Activated CD8-positive, alpha-beta T cell treated with anti-CD3 and anti-CD28 coated beads for 36 hours (primary cell): ENCODE data around the gene PNMA6A. TPM values are rescaled to one million over a fixed set of nuclear protein-coding genes. Genes with fewer than 3 reads are reported as not detected.
"Not testable (repeated sequence)": the region's sequence is repeated elsewhere in the genome, so short reads cannot be mapped to it uniquely, and the experiment has no call there.

ENCODE experiments used
- ATAC-seq: fragments of 200-7000 bp; cut with Tn5 transposase; one replicate; pipeline ENCODE4 v1.10.0; 2021; ENCODE audit warnings: mild to moderate bottlenecking, moderate library complexity
- CTCF ChIA-PET: fragments of 350-600 bp; sonication (Branson Sonifier 250); formaldehyde crosslinking; loops from one replicate; lab custom pipeline; 2021; ENCODE audit warnings: antibody characterized with exemption; lab: Charles Lee
- POLR2A ChIA-PET: fragments of 350-600 bp; sonication (Branson Sonifier 250); formaldehyde crosslinking; loops from one replicate; lab custom pipeline; 2021; ENCODE audit warnings: antibody characterized with exemption; lab: Charles Lee
- DNase-seq: peaks from one replicate; pipeline ENCODE4 v3.0.0-alpha.2; 2020
- H3K27ac Mint-ChIP-seq: one replicate; pipeline ENCODE4 v1.8.0; 2021; ENCODE audit warnings: mild to moderate bottlenecking, mixed read lengths
- H3K27me3 Mint-ChIP-seq: one replicate; pipeline ENCODE4 v1.8.0; 2021; ENCODE audit warnings: mixed read lengths
- H3K36me3 Mint-ChIP-seq: one replicate; pipeline ENCODE4 v1.8.0; 2021; ENCODE audit warnings: low read depth, mixed read lengths
- H3K4me1 Mint-ChIP-seq: one replicate; pipeline ENCODE4 v1.8.0; 2021; ENCODE audit warnings: low read depth, mixed read lengths
- H3K4me3 Mint-ChIP-seq: one replicate; pipeline ENCODE4 v1.8.0; 2021; ENCODE audit warnings: mild to moderate bottlenecking, moderate library complexity, mixed read lengths
- H3K9me3 Mint-ChIP-seq: one replicate; pipeline ENCODE4 v1.8.0; 2021; ENCODE audit warnings: mixed read lengths
- intact Hi-C: fragments of 100-400 bp; cut with micrococcal nuclease; formaldehyde crosslinking; loops from one replicate; pipeline ENCODE4 v1.10.0; 2022
- total RNA-seq, 2 experiments: library from RNA; stranded (reverse); gene quantifications; one replicate each; pipeline ENCODE4 v1.2.3, GENCODE V29; 2021
- TF ChIP-seq, protein P1 (sequence below): fragments of 200-600 bp; IDR thresholded peaks from one replicate; pipeline ENCODE4 v1.8.0; 2022; ENCODE audit warnings: antibody characterized with exemption, mild to moderate bottlenecking

The PNMA6A gene
- under 1 TPM; 0.40 to 0.43 TPM for total RNA-seq

DNA sequence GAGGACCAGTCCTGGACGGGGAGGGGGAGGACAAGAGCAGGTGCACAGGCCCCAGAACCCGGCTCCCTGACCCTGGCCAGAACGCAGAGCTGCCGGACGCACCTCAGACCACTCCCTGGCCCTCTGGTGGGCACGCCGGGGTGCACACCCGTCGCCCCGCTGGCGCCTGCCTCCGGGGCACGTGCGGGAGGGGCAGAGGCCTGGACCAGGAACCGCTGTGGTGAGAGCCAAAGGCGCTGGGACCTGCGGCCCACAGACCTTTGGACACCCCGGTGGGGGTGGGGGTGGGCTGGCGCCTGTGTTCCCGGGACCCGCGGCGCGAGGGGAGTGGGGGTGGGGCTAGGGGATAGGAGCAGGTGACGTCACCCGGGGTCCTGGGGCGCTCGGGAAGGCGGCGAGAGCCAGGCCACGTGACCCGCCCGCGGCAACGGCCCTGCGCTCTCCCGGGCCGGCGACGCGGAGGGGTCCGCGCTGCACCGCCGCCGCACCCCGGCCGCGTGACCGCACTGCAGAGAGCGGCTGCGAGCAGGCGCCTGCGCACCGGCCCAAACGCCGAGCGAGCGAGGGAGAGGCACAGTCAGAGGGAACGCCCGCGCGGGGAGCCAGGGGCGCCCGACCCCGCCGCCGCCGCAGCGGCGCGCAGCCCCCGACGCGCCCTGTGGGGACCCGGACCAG lies at the start of gene PNMA6A:
Gene PNMA6A, plus strand, starts transcription at position 546 of the 675 bp plus-strand sequence. CDS start 609 bp downstream, outside the sequence.
- ATAC-seq = peak; percentile 88
- H3K4me1 Mint-ChIP-seq = not testable (repeated sequence)

DNA sequence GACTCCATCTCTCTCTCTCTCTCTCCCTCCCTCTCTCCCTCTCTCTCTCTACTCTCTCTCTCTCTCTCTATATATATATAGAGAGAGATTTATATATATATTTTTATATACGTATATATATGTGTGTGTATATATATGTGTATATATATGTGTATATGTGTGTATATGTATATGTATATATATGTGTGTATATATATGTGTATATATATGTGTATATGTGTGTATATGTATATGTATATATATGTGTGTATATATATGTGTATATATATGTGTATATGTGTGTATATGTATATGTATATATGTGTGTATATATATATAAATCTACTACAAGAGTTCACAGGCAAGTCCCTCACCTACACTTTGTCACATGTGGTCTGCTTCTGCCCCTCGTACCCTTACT lies 45.8 kb upstream of the PNMA6A start:
- DNase-seq, H3K9me3 Mint-ChIP-seq, H3K27ac Mint-ChIP-seq, H3K4me1 Mint-ChIP-seq, ATAC-seq, intact Hi-C loops, H3K27me3 Mint-ChIP-seq, POLR2A ChIA-PET, H3K4me3 Mint-ChIP-seq, H3K36me3 Mint-ChIP-seq: not testable (repeated sequence)
- CTCF ChIA-PET = interaction anchor here (1.1 kb wide), 1 partner anchor 85 kb away, joined by 3 read pairs; no protein-coding TSS in a partner anchor

More for the DNA sequence above, at the start of gene PNMA6A:
- intact Hi-C loops, H3K27ac Mint-ChIP-seq, H3K36me3 Mint-ChIP-seq, H3K9me3 Mint-ChIP-seq, DNase-seq, H3K27me3 Mint-ChIP-seq, POLR2A ChIA-PET, H3K4me3 Mint-ChIP-seq, CTCF ChIA-PET: not testable (repeated sequence)

DNA sequence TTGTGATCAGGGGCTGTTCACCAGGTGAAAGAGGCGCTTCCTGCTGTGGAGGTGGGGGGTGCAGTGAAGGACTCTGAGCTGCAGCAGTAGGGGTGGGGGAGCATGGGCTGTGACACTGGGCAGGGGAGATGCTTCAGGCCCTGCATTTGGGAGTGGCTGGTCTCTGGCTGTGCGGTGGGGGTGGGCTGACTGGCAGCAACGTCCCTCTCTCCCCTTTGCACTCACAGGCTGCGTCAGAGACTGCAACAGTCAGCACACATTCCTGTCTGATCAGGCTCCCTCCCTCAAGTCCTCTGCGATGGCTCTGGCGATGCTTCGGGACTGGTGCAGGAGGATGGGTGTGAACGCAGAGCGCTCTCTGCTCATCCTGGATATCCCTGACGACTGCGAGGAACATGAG lies 43.8 kb upstream of the PNMA6A start:
- H3K9me3 Mint-ChIP-seq, H3K27ac Mint-ChIP-seq, DNase-seq, H3K27me3 Mint-ChIP-seq, POLR2A ChIA-PET, intact Hi-C loops, H3K4me3 Mint-ChIP-seq, ATAC-seq, H3K36me3 Mint-ChIP-seq, H3K4me1 Mint-ChIP-seq: not testable (repeated sequence)
- CTCF ChIA-PET = interaction anchor here (1.1 kb wide), 1 partner anchor 87 kb away, joined by 3 read pairs; no protein-coding TSS in a partner anchor

DNA sequence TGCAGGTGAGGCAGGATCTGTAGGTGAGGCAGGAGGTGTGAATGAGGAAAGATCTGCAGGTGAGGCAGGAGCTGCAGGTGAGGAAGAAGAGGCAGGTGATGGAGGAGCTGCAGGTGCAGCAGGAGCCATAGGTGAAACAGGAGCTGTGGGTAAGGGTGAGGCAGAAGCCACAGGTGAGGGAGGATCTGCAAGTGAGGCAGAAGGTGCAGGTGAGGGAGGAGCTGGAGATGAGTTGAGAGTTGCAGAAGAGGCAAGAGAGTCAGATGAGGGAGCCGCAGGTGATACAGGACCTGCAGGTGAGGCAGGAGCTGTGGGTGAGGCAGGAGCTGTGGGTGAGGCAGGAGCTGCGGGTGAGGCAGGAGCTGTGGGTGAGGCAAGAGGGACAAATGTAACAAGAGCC lies 43.1 kb upstream of the PNMA6A start:
- no peak for ATAC-seq
- H3K27me3 Mint-ChIP-seq = no peaks in the 10 kb centered on the region
- H3K9me3 Mint-ChIP-seq = no peaks in the 10 kb centered on the region
- TF ChIP-seq, protein P1, sequence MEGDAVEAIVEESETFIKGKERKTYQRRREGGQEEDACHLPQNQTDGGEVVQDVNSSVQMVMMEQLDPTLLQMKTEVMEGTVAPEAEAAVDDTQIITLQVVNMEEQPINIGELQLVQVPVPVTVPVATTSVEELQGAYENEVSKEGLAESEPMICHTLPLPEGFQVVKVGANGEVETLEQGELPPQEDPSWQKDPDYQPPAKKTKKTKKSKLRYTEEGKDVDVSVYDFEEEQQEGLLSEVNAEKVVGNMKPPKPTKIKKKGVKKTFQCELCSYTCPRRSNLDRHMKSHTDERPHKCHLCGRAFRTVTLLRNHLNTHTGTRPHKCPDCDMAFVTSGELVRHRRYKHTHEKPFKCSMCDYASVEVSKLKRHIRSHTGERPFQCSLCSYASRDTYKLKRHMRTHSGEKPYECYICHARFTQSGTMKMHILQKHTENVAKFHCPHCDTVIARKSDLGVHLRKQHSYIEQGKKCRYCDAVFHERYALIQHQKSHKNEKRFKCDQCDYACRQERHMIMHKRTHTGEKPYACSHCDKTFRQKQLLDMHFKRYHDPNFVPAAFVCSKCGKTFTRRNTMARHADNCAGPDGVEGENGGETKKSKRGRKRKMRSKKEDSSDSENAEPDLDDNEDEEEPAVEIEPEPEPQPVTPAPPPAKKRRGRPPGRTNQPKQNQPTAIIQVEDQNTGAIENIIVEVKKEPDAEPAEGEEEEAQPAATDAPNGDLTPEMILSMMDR = no peak
- no peak for DNase-seq
- CTCF ChIA-PET = interaction anchor here (1.1 kb wide), 1 partner anchor 88 kb away, joined by 3 read pairs; no protein-coding TSS in a partner anchor
- intact Hi-C loops = no loop called here
- H3K4me1 Mint-ChIP-seq = peaks cover 8% of the 10 kb centered on the region
- no peaks in the 10 kb centered on the region for H3K36me3 Mint-ChIP-seq
- POLR2A ChIA-PET = no interaction called here
- H3K27ac Mint-ChIP-seq = no peak overlapping the region
- no peak overlapping the region for H3K4me3 Mint-ChIP-seq

DNA sequence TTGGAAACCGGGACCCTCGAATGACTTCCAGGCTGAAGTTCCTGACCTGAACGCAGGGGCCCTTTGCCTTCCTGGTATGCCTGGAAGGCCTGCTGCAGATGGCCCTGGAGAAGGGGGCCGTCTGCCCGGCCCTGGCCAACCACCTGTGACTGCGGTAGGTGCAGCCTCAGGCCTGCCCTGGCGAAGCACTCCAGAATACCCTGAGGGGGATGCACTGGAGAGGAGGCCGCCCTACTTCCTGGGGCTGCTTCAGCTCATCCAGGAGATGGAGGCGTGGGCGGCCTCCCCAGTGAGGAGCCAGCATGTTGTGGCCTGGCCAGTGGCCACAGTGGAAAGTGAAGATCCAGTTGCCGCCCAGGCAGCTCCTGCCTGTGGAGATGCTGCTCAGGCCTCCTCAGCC lies 42.4 kb upstream of the PNMA6A start:
- Mint-ChIP-seq H3K27me3 (no peaks in the 10 kb centered on the region), H3K36me3 (no peaks in the 10 kb centered on the region), H3K27ac (no peak overlapping the region), H3K9me3 (no peaks in the 10 kb centered on the region), H3K4me1 (peaks cover 8% of the 10 kb centered on the region), H3K4me3 (no peak overlapping the region)
- DNase-seq (no peak), ATAC-seq (no peak)
- intact Hi-C loops = no loop called here
- CTCF ChIA-PET = interaction anchor here (1.1 kb wide), 1 partner anchor 88 kb away, joined by 3 read pairs; no protein-coding TSS in a partner anchor
- TF ChIP-seq, protein P1 = no peak
- POLR2A ChIA-PET = no interaction called here

DNA sequence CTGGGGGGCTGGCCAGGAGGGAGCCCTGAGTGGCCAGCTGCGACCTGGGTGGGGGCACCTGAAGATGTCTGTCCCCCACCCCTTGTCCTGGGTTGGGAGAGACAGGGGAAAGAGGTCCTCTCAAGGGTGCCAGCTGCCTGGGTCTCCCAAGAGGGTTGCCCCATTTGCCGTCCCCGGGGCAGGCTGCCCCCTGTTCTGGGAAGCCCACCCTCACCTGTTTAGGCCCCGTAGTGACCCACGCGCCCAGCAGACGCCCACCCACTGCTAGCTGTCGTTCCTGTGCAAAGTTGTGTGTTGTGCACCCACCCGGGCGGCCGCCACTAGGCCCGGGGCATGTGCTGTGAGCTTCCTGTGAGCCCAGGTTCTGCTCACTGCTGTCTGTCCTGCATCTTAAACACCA lies 41.5 kb upstream of the PNMA6A start:
- DNase-seq (no peak), ATAC-seq (no peak)
- no peak overlapping the region for H3K27ac Mint-ChIP-seq
- H3K36me3 Mint-ChIP-seq = no peaks in the 10 kb centered on the region
- TF ChIP-seq, protein P1 = no peak
- intact Hi-C loops = no loop called here
- H3K27me3 Mint-ChIP-seq = no peaks in the 10 kb centered on the region
- POLR2A ChIA-PET = no interaction called here
- no peak overlapping the region for H3K4me3 Mint-ChIP-seq
- H3K9me3 Mint-ChIP-seq = no peaks in the 10 kb centered on the region
- CTCF ChIA-PET = no interaction called here
- H3K4me1 Mint-ChIP-seq = peaks cover 8% of the 10 kb centered on the region
